ENCODE data around the gene MLPH.

GRCh38 chr2:237542001-237542704, 55.1 kb downstream of the MLPH start:
- TF ChIP-seq CTCF (conservative IDR thresholded peaks at IDR 0.05) (no peak), ZFX (IDR thresholded peaks at IDR 0.05) (no peak)

Measured in C4-2B (cell line).